Right kidney (tissue), 1 donor: ENCODE results near the gene PPP1R9A.
A peak's percentile ranks its signal among the peaks of the same experiment; 100 is the strongest.

Source experiments
- DNase-seq: peaks from one replicate; pipeline ENCODE4 v3.0.0-alpha.2; 2016

Gene PPP1R9A

GRCh38 chr7:95263785-95264362 is 356.5 kb downstream of the PPP1R9A start:
- no peak for DNase-seq

- no peak for DNase-seq
Observed at GRCh38 chr7:95264363-95264891, 357.0 kb downstream of the PPP1R9A start.

- DNase-seq: no peak
Observed at GRCh38 chr7:95265634-95266033, 358.2 kb downstream of the PPP1R9A start.

- DNase-seq: no peak
Observed at GRCh38 chr7:95267754-95268153, 360.4 kb downstream of the PPP1R9A start.

- DNase-seq: no peak
Observed at GRCh38 chr7:95269640-95270039, 362.2 kb downstream of the PPP1R9A start.

GRCh38 chr7:95276114-95276513 is 368.7 kb downstream of the PPP1R9A start:
- no peak for DNase-seq

- no peak for DNase-seq
Observed at GRCh38 chr7:95279417-95279816, 372.0 kb downstream of the PPP1R9A start.

GRCh38 chr7:95286096-95286495 is 378.7 kb downstream of the PPP1R9A start:
- DNase-seq: no peak

- DNase-seq: no peak
Observed at GRCh38 chr7:95290166-95290830, 382.9 kb downstream of the PPP1R9A start.

- DNase-seq: no peak
Observed at GRCh38 chr7:95295397-95295796, 388.0 kb downstream of the PPP1R9A start.

- no peak for DNase-seq
Observed at GRCh38 chr7:95296456-95296855, 389.1 kb downstream of the PPP1R9A start.

GRCh38 chr7:95297041-95297440 is 389.6 kb downstream of the PPP1R9A start:
- no peak for DNase-seq

- DNase-seq: no peak
Observed at GRCh38 chr7:95298091-95298490, 390.7 kb downstream of the PPP1R9A start.

GRCh38 chr7:95303013-95303905 is 395.9 kb downstream of the PPP1R9A start:
- DNase-seq: peak; percentile 69

- no peak for DNase-seq
Observed at GRCh38 chr7:95304990-95305389, 397.6 kb downstream of the PPP1R9A start.

- DNase-seq: no peak
Observed at GRCh38 chr7:95309951-95310350, 402.6 kb downstream of the PPP1R9A start.

GRCh38 chr7:95311389-95311788 is 404.0 kb downstream of the PPP1R9A start:
- DNase-seq: no peak

- no peak for DNase-seq
Observed at GRCh38 chr7:95312561-95312960, 405.2 kb downstream of the PPP1R9A start.

GRCh38 chr7:95316588-95316987 is 409.2 kb downstream of the PPP1R9A start:
- no peak for DNase-seq

GRCh38 chr7:95317546-95317945 is 410.2 kb downstream of the PPP1R9A start:
- DNase-seq: no peak

GRCh38 chr7:95317966-95318365 is 410.6 kb downstream of the PPP1R9A start:
- no peak for DNase-seq

GRCh38 chr7:95318501-95319100 is 411.2 kb downstream of the PPP1R9A start:
- DNase-seq: no peak

GRCh38 chr7:95319570-95319969 is 412.2 kb downstream of the PPP1R9A start:
- DNase-seq: no peak
